ENCODE measurements around the gene GNB1.

- TF ChIP-seq POLR2A (IDR thresholded peaks at IDR 0.05): no peak
- TF ChIP-seq, protein P1, sequence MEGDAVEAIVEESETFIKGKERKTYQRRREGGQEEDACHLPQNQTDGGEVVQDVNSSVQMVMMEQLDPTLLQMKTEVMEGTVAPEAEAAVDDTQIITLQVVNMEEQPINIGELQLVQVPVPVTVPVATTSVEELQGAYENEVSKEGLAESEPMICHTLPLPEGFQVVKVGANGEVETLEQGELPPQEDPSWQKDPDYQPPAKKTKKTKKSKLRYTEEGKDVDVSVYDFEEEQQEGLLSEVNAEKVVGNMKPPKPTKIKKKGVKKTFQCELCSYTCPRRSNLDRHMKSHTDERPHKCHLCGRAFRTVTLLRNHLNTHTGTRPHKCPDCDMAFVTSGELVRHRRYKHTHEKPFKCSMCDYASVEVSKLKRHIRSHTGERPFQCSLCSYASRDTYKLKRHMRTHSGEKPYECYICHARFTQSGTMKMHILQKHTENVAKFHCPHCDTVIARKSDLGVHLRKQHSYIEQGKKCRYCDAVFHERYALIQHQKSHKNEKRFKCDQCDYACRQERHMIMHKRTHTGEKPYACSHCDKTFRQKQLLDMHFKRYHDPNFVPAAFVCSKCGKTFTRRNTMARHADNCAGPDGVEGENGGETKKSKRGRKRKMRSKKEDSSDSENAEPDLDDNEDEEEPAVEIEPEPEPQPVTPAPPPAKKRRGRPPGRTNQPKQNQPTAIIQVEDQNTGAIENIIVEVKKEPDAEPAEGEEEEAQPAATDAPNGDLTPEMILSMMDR (IDR thresholded peaks at IDR 0.05): no peak
These were observed 57.0 kb downstream of the GNB1 start for GRCh38 chr1:1833916-1834325.

Data from tibial nerve (tissue), 3 donors.